Testis (tissue), 2 donors: Measurements from ENCODE around the gene BCR.

ENCODE experiments used
- POLR2A ChIP-seq: fragments of 450-650 bp; IDR thresholded peaks from one replicate; pipeline ENCODE4 v1.6.1; 2017; ENCODE audit warnings: antibody characterized with exemption, mild to moderate bottlenecking, moderate library complexity
- TF ChIP-seq, protein P1 (sequence below), 3 experiments: fragments of 450-650 bp in 2 of 3; fragments of 200-600 bp in 1 of 3; sonication (generic) in 1 of 3; IDR thresholded peaks; one replicate each; pipeline ENCODE4 v1.5.1; 2016 to 2019; ENCODE audit warnings: antibody characterized with exemption in 3 of 3, mild to moderate bottlenecking in 2 of 3, moderate library complexity in 1 of 3

GRCh38 chr22:23258826-23259170 is 78.5 kb downstream of the BCR start:
- TF ChIP-seq, protein P1, sequence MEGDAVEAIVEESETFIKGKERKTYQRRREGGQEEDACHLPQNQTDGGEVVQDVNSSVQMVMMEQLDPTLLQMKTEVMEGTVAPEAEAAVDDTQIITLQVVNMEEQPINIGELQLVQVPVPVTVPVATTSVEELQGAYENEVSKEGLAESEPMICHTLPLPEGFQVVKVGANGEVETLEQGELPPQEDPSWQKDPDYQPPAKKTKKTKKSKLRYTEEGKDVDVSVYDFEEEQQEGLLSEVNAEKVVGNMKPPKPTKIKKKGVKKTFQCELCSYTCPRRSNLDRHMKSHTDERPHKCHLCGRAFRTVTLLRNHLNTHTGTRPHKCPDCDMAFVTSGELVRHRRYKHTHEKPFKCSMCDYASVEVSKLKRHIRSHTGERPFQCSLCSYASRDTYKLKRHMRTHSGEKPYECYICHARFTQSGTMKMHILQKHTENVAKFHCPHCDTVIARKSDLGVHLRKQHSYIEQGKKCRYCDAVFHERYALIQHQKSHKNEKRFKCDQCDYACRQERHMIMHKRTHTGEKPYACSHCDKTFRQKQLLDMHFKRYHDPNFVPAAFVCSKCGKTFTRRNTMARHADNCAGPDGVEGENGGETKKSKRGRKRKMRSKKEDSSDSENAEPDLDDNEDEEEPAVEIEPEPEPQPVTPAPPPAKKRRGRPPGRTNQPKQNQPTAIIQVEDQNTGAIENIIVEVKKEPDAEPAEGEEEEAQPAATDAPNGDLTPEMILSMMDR (IDR thresholded peaks at IDR 0.05): no peak
- no peak for TF ChIP-seq POLR2A
